ENCODE data around the gene GDF10.

GDF10 gene

GRCh38 chr10:47351899-47352815 lies 52.2 kb downstream of the GDF10 start:
- H3K9me3 Mint-ChIP-seq, result no peaks in the 10 kb centered on the region
- no peak overlapping the region for H3K4me3 Mint-ChIP-seq
- no peaks in the 10 kb centered on the region for H3K36me3 Mint-ChIP-seq (ENCODE audit: low read depth)
- no peaks in the 10 kb centered on the region for H3K27me3 Mint-ChIP-seq
- H3K4me1 Mint-ChIP-seq (ENCODE audit: low read depth), result no peaks in the 10 kb centered on the region
- H3K27ac Mint-ChIP-seq, result no peak overlapping the region

- no peaks in the 10 kb centered on the region for H3K4me1 Mint-ChIP-seq (ENCODE audit: low read depth)
- no peaks in the 10 kb centered on the region for H3K27me3 Mint-ChIP-seq
- H3K27ac Mint-ChIP-seq, result no peak overlapping the region
- no peak overlapping the region for H3K4me3 Mint-ChIP-seq
- no peaks in the 10 kb centered on the region for H3K9me3 Mint-ChIP-seq
- no peaks in the 10 kb centered on the region for H3K36me3 Mint-ChIP-seq (ENCODE audit: low read depth)
Observed at GRCh38 chr10:47353351-47353750, 53.4 kb downstream of the GDF10 start.

GRCh38 chr10:47354165-47354564 lies 54.2 kb downstream of the GDF10 start:
- Mint-ChIP-seq H3K9me3 (no peaks in the 10 kb centered on the region), H3K4me3 (no peak overlapping the region), H3K4me1 (ENCODE audit: low read depth) (no peaks in the 10 kb centered on the region), H3K36me3 (ENCODE audit: low read depth) (no peaks in the 10 kb centered on the region), H3K27ac (no peak overlapping the region), H3K27me3 (no peaks in the 10 kb centered on the region)

GRCh38 chr10:47354900-47355299 lies 54.9 kb downstream of the GDF10 start:
- Mint-ChIP-seq H3K9me3 (no peaks in the 10 kb centered on the region), H3K4me1 (ENCODE audit: low read depth) (no peaks in the 10 kb centered on the region), H3K4me3 (no peak overlapping the region), H3K27ac (no peak overlapping the region), H3K36me3 (ENCODE audit: low read depth) (no peaks in the 10 kb centered on the region), H3K27me3 (no peaks in the 10 kb centered on the region)

- Mint-ChIP-seq H3K9me3 (no peaks in the 10 kb centered on the region), H3K27me3 (no peaks in the 10 kb centered on the region), H3K36me3 (ENCODE audit: low read depth) (no peaks in the 10 kb centered on the region), H3K4me3 (no peak overlapping the region), H3K4me1 (ENCODE audit: low read depth) (no peaks in the 10 kb centered on the region), H3K27ac (no peak overlapping the region)
Observed at GRCh38 chr10:47356708-47357107, 56.7 kb downstream of the GDF10 start.

GRCh38 chr10:47357131-47357582 lies 57.2 kb downstream of the GDF10 start:
- H3K27me3 Mint-ChIP-seq, result no peaks in the 10 kb centered on the region
- H3K4me3 Mint-ChIP-seq, result no peak overlapping the region
- no peaks in the 10 kb centered on the region for H3K9me3 Mint-ChIP-seq
- H3K36me3 Mint-ChIP-seq (ENCODE audit: low read depth), result no peaks in the 10 kb centered on the region
- no peaks in the 10 kb centered on the region for H3K4me1 Mint-ChIP-seq (ENCODE audit: low read depth)
- H3K27ac Mint-ChIP-seq, result no peak overlapping the region

GRCh38 chr10:47357911-47358310 lies 57.9 kb downstream of the GDF10 start:
- Mint-ChIP-seq H3K36me3 (ENCODE audit: low read depth) (no peaks in the 10 kb centered on the region), H3K9me3 (no peaks in the 10 kb centered on the region), H3K4me1 (ENCODE audit: low read depth) (no peaks in the 10 kb centered on the region), H3K4me3 (no peak overlapping the region), H3K27ac (no peak overlapping the region), H3K27me3 (no peaks in the 10 kb centered on the region)

GRCh38 chr10:47358457-47358856 lies 58.5 kb downstream of the GDF10 start:
- no peaks in the 10 kb centered on the region for H3K27me3 Mint-ChIP-seq
- H3K36me3 Mint-ChIP-seq (ENCODE audit: low read depth), result no peaks in the 10 kb centered on the region
- H3K4me3 Mint-ChIP-seq, result no peak overlapping the region
- H3K27ac Mint-ChIP-seq, result no peak overlapping the region
- H3K9me3 Mint-ChIP-seq, result no peaks in the 10 kb centered on the region
- H3K4me1 Mint-ChIP-seq (ENCODE audit: low read depth), result no peaks in the 10 kb centered on the region

- H3K27ac Mint-ChIP-seq, result no peak overlapping the region
- H3K4me1 Mint-ChIP-seq (ENCODE audit: low read depth), result no peaks in the 10 kb centered on the region
- H3K27me3 Mint-ChIP-seq, result no peaks in the 10 kb centered on the region
- H3K4me3 Mint-ChIP-seq, result no peak overlapping the region
- H3K9me3 Mint-ChIP-seq, result no peaks in the 10 kb centered on the region
- no peaks in the 10 kb centered on the region for H3K36me3 Mint-ChIP-seq (ENCODE audit: low read depth)
Observed at GRCh38 chr10:47359101-47359500, 59.1 kb downstream of the GDF10 start.

GRCh38 chr10:47359626-47360418 lies 59.8 kb downstream of the GDF10 start:
- no peak overlapping the region for H3K4me3 Mint-ChIP-seq
- H3K4me1 Mint-ChIP-seq (ENCODE audit: low read depth), result no peaks in the 10 kb centered on the region
- no peaks in the 10 kb centered on the region for H3K27me3 Mint-ChIP-seq
- no peaks in the 10 kb centered on the region for H3K36me3 Mint-ChIP-seq (ENCODE audit: low read depth)
- no peak overlapping the region for H3K27ac Mint-ChIP-seq
- H3K9me3 Mint-ChIP-seq, result no peaks in the 10 kb centered on the region

GRCh38 chr10:47360419-47361040 lies 60.5 kb downstream of the GDF10 start:
- H3K9me3 Mint-ChIP-seq, result no peaks in the 10 kb centered on the region
- no peaks in the 10 kb centered on the region for H3K27me3 Mint-ChIP-seq
- H3K4me3 Mint-ChIP-seq, result no peak overlapping the region
- no peaks in the 10 kb centered on the region for H3K4me1 Mint-ChIP-seq (ENCODE audit: low read depth)
- H3K36me3 Mint-ChIP-seq (ENCODE audit: low read depth), result no peaks in the 10 kb centered on the region
- H3K27ac Mint-ChIP-seq, result no peak overlapping the region

- no peaks in the 10 kb centered on the region for H3K36me3 Mint-ChIP-seq (ENCODE audit: low read depth)
- no peaks in the 10 kb centered on the region for H3K27me3 Mint-ChIP-seq
- H3K9me3 Mint-ChIP-seq, result no peaks in the 10 kb centered on the region
- no peaks in the 10 kb centered on the region for H3K4me1 Mint-ChIP-seq (ENCODE audit: low read depth)
- no peak overlapping the region for H3K4me3 Mint-ChIP-seq
- H3K27ac Mint-ChIP-seq, result no peak overlapping the region
Observed at GRCh38 chr10:47361293-47361692, 61.3 kb downstream of the GDF10 start.

GRCh38 chr10:47362199-47362598 lies 62.2 kb downstream of the GDF10 start:
- Mint-ChIP-seq H3K27ac (no peak overlapping the region), H3K36me3 (ENCODE audit: low read depth) (no peaks in the 10 kb centered on the region), H3K27me3 (no peaks in the 10 kb centered on the region), H3K4me1 (ENCODE audit: low read depth) (no peaks in the 10 kb centered on the region), H3K9me3 (no peaks in the 10 kb centered on the region), H3K4me3 (no peak overlapping the region)
